ENCODE data around the gene MED8.

GRCh38 chr1:43438953-43439581 lies 49.5 kb upstream of the MED8 start:
- TF ChIP-seq CTCF (IDR thresholded peaks at IDR 0.05), result no peak
- TF ChIP-seq POLR2A (IDR thresholded peaks at IDR 0.05), result no peak
